Calu3 (cell line): ENCODE results near the gene FURIN. TPM values are rescaled to one million over a fixed set of nuclear protein-coding genes. Genes with fewer than 3 reads are reported as not detected.

ENCODE experiments used
- BruUV-seq: library from RNA; stranded (reverse); fragments of 400-500 nt; replicated peaks from 2 replicates; lab custom pipeline; 2021; lab: Mats Ljungman, UMichigan
- CTCF ChIA-PET: fragments of 300-600 bp; sonication (Branson Sonifier 250); formaldehyde crosslinking; loops from one replicate; lab custom pipeline; 2022; ENCODE audit warnings: antibody characterized with exemption; lab: Charles Lee
- DNase-seq: peaks from one replicate; pipeline ENCODE4 v3.0.0; 2022
- H3K27ac Mint-ChIP-seq: one replicate; pipeline ENCODE4 v1.8.0; 2022; ENCODE audit warnings: mixed read lengths; ENCODE audit not compliant: unreplicated experiment
- H3K27me3 Mint-ChIP-seq: one replicate; pipeline ENCODE4 v1.8.0; 2022; ENCODE audit warnings: mixed read lengths; ENCODE audit not compliant: unreplicated experiment
- H3K36me3 Mint-ChIP-seq: one replicate; pipeline ENCODE4 v1.8.0; 2022; ENCODE audit warnings: mild to moderate bottlenecking, moderate library complexity, mixed read lengths; ENCODE audit not compliant: insufficient read depth, unreplicated experiment
- H3K4me1 Mint-ChIP-seq: one replicate; pipeline ENCODE4 v1.8.0; 2022; ENCODE audit warnings: mild to moderate bottlenecking, low read depth, mixed read lengths; ENCODE audit not compliant: unreplicated experiment
- H3K4me3 Mint-ChIP-seq: one replicate; pipeline ENCODE4 v1.8.0; 2022; ENCODE audit warnings: mild to moderate bottlenecking, low read depth, moderate library complexity, mixed read lengths; ENCODE audit not compliant: unreplicated experiment
- H3K9me3 Mint-ChIP-seq: one replicate; pipeline ENCODE4 v1.8.0; 2022; ENCODE audit warnings: low read depth, mixed read lengths; ENCODE audit not compliant: unreplicated experiment
- CTCF ChIP-seq: fragments of 200-600 bp; IDR thresholded peaks from one replicate; pipeline ENCODE4 v1.8.0; 2022; ENCODE audit warnings: antibody characterized with exemption; ENCODE audit not compliant: unreplicated experiment
- intact Hi-C: fragments of 100-400 bp; cut with micrococcal nuclease; formaldehyde crosslinking; loops from one replicate; pipeline ENCODE4 v1.10.0; 2022; ENCODE audit not compliant: unreplicated experiment
- total RNA-seq: library from RNA; stranded (reverse); gene quantifications from 2 replicates; pipeline ENCODE4 v1.2.3, GENCODE V29; 2022

Gene FURIN
- total RNA-seq, 1 experiment from 2014 or later = 76.6 TPM

GRCh38 chr15:90879730-90880366 is 11.5 kb downstream of the FURIN start:
- Mint-ChIP-seq H3K36me3 (peaks cover 42% of the 10 kb centered on the region), H3K4me3 (no peak overlapping the region), H3K4me1 (no peaks in the 10 kb centered on the region), H3K9me3 (no peaks in the 10 kb centered on the region), H3K27ac (no peak overlapping the region), H3K27me3 (no peaks in the 10 kb centered on the region)
- CTCF ChIA-PET = no interaction called here
- DNase-seq = no peak
- intact Hi-C loops = loop anchor here (10.0 kb wide), 1 partner anchor 105 kb away; no protein-coding TSS in a partner anchor
- BruUV-seq = no TSS peak
- no peak for TF ChIP-seq CTCF

- no TSS peak for BruUV-seq
- no peaks in the 10 kb centered on the region for H3K4me1 Mint-ChIP-seq
- DNase-seq = no peak
- no peaks in the 10 kb centered on the region for H3K9me3 Mint-ChIP-seq
- no peak overlapping the region for H3K4me3 Mint-ChIP-seq
- intact Hi-C loops = loop anchor here (10.0 kb wide), 1 partner anchor 106 kb away; no protein-coding TSS in a partner anchor
- no peaks in the 10 kb centered on the region for H3K27me3 Mint-ChIP-seq
- H3K36me3 Mint-ChIP-seq = peaks cover 41% of the 10 kb centered on the region
- H3K27ac Mint-ChIP-seq = no peak overlapping the region
- TF ChIP-seq CTCF = no peak
- CTCF ChIA-PET = no interaction called here
Measured at GRCh38 chr15:90880381-90881145, 12.2 kb downstream of the FURIN start.

- no peaks in the 10 kb centered on the region for H3K9me3 Mint-ChIP-seq
- no peaks in the 10 kb centered on the region for H3K27me3 Mint-ChIP-seq
- intact Hi-C loops = loop anchor here (10.0 kb wide), 1 partner anchor 107 kb away; no protein-coding TSS in a partner anchor
- no peaks in the 10 kb centered on the region for H3K4me1 Mint-ChIP-seq
- H3K27ac Mint-ChIP-seq = no peak overlapping the region
- TF ChIP-seq CTCF = no peak
- H3K4me3 Mint-ChIP-seq = no peak overlapping the region
- H3K36me3 Mint-ChIP-seq = peaks cover 33% of the 10 kb centered on the region
- BruUV-seq = no TSS peak
- CTCF ChIA-PET = interaction anchor here (0.6 to 0.7 kb wide), 3 partner anchors 8 to 472 kb away, joined by 3 read pairs; no protein-coding TSS in a partner anchor
- no peak for DNase-seq
Measured at GRCh38 chr15:90881181-90881977, 13.0 kb downstream of the FURIN start.
